Measurements from ENCODE around the gene TNFAIP8L1.
"Not testable (repeated sequence)": the region's sequence is repeated elsewhere in the genome, so short reads cannot be mapped to it uniquely, and the experiment has no call there.

TNFAIP8L1 gene

GRCh38 chr19:4638828-4639530 is at the start of gene TNFAIP8L1:
TSS of gene TNFAIP8L1 (plus strand) at chr19:4639516. CDS start at chr19:4651870, 12,354 bp downstream.
- DNase-seq (ENCODE audit: low read depth in 2 of 2) = peak; percentile 86 to 91

GRCh38 chr19:4589579-4590410 is 49.5 kb upstream of the TNFAIP8L1 start:
- no peak for DNase-seq (ENCODE audit: low read depth in 2 of 2)

- DNase-seq (ENCODE audit: low read depth in 2 of 2) = no peak
These were observed 48.8 kb upstream of the TNFAIP8L1 start for GRCh38 chr19:4590559-4590958.

- DNase-seq (ENCODE audit: low read depth in 2 of 2) = no peak
These were observed 48.0 kb upstream of the TNFAIP8L1 start for GRCh38 chr19:4591320-4591719.

- no peak for DNase-seq (ENCODE audit: low read depth in 2 of 2)
These were observed 46.9 kb upstream of the TNFAIP8L1 start for GRCh38 chr19:4592445-4592844.

- no peak for DNase-seq (ENCODE audit: low read depth in 2 of 2)
These were observed 45.9 kb upstream of the TNFAIP8L1 start for GRCh38 chr19:4593409-4593851.

- no peak for DNase-seq (ENCODE audit: low read depth in 2 of 2)
These were observed 45.1 kb upstream of the TNFAIP8L1 start for GRCh38 chr19:4594201-4594600.

GRCh38 chr19:4595158-4595557 is 44.2 kb upstream of the TNFAIP8L1 start:
- not testable (repeated sequence) for DNase-seq (ENCODE audit: low read depth in 2 of 2)

- no peak for DNase-seq (ENCODE audit: low read depth in 2 of 2)
These were observed 43.0 kb upstream of the TNFAIP8L1 start for GRCh38 chr19:4596033-4596904.

- DNase-seq (ENCODE audit: low read depth in 2 of 2) = no peak
These were observed 41.9 kb upstream of the TNFAIP8L1 start for GRCh38 chr19:4597278-4597974.

GRCh38 chr19:4597975-4598671 is 41.2 kb upstream of the TNFAIP8L1 start:
- DNase-seq (ENCODE audit: low read depth in 2 of 2) = no peak

- DNase-seq (ENCODE audit: low read depth in 2 of 2) = no peak
These were observed 40.6 kb upstream of the TNFAIP8L1 start for GRCh38 chr19:4598712-4599111.

- DNase-seq (ENCODE audit: low read depth in 2 of 2) = no peak
These were observed 39.2 kb upstream of the TNFAIP8L1 start for GRCh38 chr19:4600082-4600481.

GRCh38 chr19:4600893-4601292 is 38.4 kb upstream of the TNFAIP8L1 start:
- no peak for DNase-seq (ENCODE audit: low read depth in 2 of 2)

GRCh38 chr19:4602173-4602788 is 37.0 kb upstream of the TNFAIP8L1 start:
- no peak for DNase-seq (ENCODE audit: low read depth in 2 of 2)

- DNase-seq (ENCODE audit: low read depth in 2 of 2) = no peak
These were observed 36.4 kb upstream of the TNFAIP8L1 start for GRCh38 chr19:4602915-4603314.

- DNase-seq (ENCODE audit: low read depth in 2 of 2) = no peak
These were observed 34.4 kb upstream of the TNFAIP8L1 start for GRCh38 chr19:4604912-4605311.

GRCh38 chr19:4606181-4606580 is 33.1 kb upstream of the TNFAIP8L1 start:
- DNase-seq (ENCODE audit: low read depth in 2 of 2) = no peak

- no peak for DNase-seq (ENCODE audit: low read depth in 2 of 2)
These were observed 32.2 kb upstream of the TNFAIP8L1 start for GRCh38 chr19:4606921-4607678.
